Right cardiac atrium (tissue), 5 donors: ENCODE results near the gene CCDC12. TPM values are rescaled to one million over a fixed set of nuclear protein-coding genes. Genes with fewer than 3 reads are reported as not detected.
"Not testable (repeated sequence)": the region's sequence is repeated elsewhere in the genome, so short reads cannot be mapped to it uniquely, and the experiment has no call there.

ENCODE experiments used
- ATAC-seq, 2 donors: fragments of 200-7000 bp; cut with Tn5 transposase; one replicate each; pipeline versions ENCODE4 v1.8.0 to v1.9.1; 2020; ENCODE audit warnings: moderate library complexity in 2 of 2, mild to moderate bottlenecking in 1 of 2
- DNase-seq, 3 donors: peaks; one replicate each; pipeline ENCODE4 v3.0.0-alpha.2; 2020
- H3K27ac ChIP-seq: one replicate; pipeline ENCODE4 v1.5.1; 2013; ENCODE audit warnings: mild to moderate bottlenecking, low read length, control low read depth, moderate library complexity
- H3K27me3 ChIP-seq: one replicate; pipeline ENCODE4 v1.6.1; 2013; ENCODE audit not compliant: control insufficient read depth, insufficient read depth
- H3K4me1 ChIP-seq: one replicate; pipeline ENCODE4 v1.6.1; 2013; ENCODE audit warnings: low read length; ENCODE audit not compliant: control insufficient read depth, insufficient read depth
- H3K4me3 ChIP-seq: one replicate; pipeline ENCODE4 v1.5.1; 2013; ENCODE audit warnings: low read length, control low read depth
- H3K9me3 ChIP-seq: one replicate; pipeline ENCODE4 v1.6.1; 2013; ENCODE audit warnings: low read length; ENCODE audit not compliant: control insufficient read depth
- WGBS: extraction: QIAGEN DNeasy Blood & Tissue Kit; methylation state at CpG from one replicate; pipeline ENCODE4 v1.1.7; 2013; 5-methylcytosine and 5-hydroxymethylcytosine counted together
- intact Hi-C, 4 donors: fragments of 100-400 bp; cut with DNase I; formaldehyde crosslinking; loops; one replicate each; pipeline versions ENCODE4 v1.11.0 to v1.14.0; 2022 to 2023
- polyA plus RNA-seq: library from polyadenylated mRNA; stranded (reverse); fragments of 200-250 nt; gene quantifications from one replicate; pipeline ENCODE4 v1.2.3, GENCODE V29; 2013
- total RNA-seq, 4 donors: library from RNA; stranded (reverse); fragmentation: NEBNext Ultra II Directional; extraction: Animal tissue kit (Norgen Biotek cat#: 25700); gene quantifications; one replicate each; pipeline ENCODE4 v1.2.1, GENCODE V29; 2021
- donor health status: healthy with polysubstance abuse.
- donor health status: DM: no; HTN: yes; CAD: no.
- donor health status: DM: no; HTN: no; CAD: no.
- donor health status: DM: no; HTN: yes; CAD: no; lungs with severe emphysema.
- donor health status: DM: yes; HTN: yes; CAD: no.

Gene CCDC12
- total and polyA plus RNA-seq, 5 donors: 31.2 to 58.0 (median 36.1) TPM

DNA sequence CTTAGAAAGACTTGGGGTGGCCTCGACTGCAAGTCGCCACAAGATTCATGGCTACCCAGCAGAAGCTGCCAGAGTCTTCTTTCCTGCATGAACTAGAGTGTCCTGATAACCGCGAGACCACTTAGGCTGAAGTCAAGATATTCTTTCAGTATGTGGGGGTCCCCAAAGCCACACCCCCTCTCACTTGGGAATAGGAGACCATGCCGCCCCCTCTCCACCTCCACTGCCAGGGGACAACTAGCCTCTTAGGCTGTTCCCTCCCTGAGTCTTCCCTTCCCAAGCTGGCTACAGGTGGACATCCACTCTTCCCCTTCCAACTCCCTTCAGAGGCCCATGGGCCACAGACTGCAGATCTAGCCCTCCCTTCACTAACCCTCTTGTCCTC is 1.3 kb upstream of the CCDC12 start:
- no peak overlapping the region for H3K4me3 ChIP-seq

DNA sequence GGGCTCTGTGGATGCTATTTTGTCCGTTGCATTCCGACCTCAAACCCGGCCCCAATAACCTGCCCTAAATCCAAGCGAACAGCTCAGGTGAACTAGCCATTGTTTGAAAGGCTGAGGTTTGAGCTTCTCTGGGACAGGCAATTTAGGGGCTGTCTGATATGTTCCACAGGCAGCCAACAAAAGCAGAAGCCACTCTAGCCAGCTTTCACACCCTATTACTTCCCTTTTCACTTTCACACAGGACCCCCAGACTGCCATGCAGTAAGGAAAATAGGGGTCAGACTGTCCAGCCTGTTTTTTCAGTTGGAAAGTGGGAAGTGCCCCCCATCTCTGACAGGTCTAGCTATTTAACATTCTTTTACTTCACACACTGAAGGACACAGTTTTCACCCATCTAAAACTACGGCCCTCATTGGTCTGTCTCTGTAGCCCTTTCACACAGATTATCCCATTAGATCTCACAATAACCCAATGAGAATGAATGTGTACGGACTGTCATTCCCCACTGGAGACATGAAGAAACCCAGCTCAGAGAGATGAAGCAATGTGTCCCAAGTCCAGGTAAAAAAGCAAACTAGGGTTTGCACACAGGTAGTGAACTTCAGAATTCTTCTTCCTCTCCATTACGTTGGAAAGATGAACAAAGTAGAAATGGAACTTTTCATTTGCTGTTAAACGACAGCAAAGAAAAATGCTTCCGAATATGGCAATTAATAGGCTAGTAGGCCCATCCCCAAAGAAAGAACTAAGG is 1.9 kb downstream of the CCDC12 start:
- DNase-seq (no peak), ATAC-seq (no peak)
- H3K27me3 ChIP-seq: no peaks in the 10 kb centered on the region
- H3K9me3 ChIP-seq: no peaks in the 10 kb centered on the region
- intact Hi-C loops: loop anchor here in 3 of 4 donors (5.0 kb wide), 2 partner anchors 37 to 47 kb away; no protein-coding TSS in a partner anchor
- 77% methylated on average over 9 of the region's 9 CpGs for WGBS
- no peak overlapping the region for H3K4me3 ChIP-seq
- no peak overlapping the region for H3K27ac ChIP-seq
- peaks cover 16% of the 10 kb centered on the region for H3K4me1 ChIP-seq

More for the DNA sequence above, 1.3 kb upstream of the CCDC12 start:
- H3K4me1 ChIP-seq: peaks cover 3% of the 10 kb centered on the region
- ATAC-seq: no peak
- no peak overlapping the region for H3K27ac ChIP-seq
- H3K27me3 ChIP-seq: no peaks in the 10 kb centered on the region
- intact Hi-C loops: loop anchor here in 3 of 4 donors (5.0 kb wide), 2 partner anchors 41 to 51 kb away; no protein-coding TSS in a partner anchor
- H3K9me3 ChIP-seq: no peaks in the 10 kb centered on the region
- 93% methylated on average over 5 of the region's 5 CpGs for WGBS
- peak; percentile 21 to 43 (median 24) for DNase-seq

DNA sequence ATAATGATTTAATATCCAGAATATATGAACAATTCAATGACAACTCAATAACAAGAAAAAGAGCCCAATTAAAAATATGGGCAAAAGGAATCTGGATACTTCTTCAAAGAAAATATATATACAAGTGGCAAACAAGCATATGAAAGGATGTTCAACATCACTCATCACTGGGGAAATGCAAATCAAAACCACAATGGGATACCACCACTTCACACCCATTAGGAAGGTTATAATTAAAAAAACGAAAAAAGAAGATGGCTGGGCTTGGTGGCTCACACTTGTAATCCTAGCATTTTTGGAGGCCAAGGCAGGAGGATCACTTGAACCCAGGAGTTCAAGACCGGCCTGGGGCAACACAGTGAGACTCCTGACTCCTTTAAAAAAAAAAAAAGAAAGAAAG is 4.1 kb downstream of the CCDC12 start:
- Histone ChIP-seq H3K27me3 (no peaks in the 10 kb centered on the region), H3K4me3 (no peak overlapping the region), H3K27ac (no peak overlapping the region), H3K4me1 (peaks cover 31% of the 10 kb centered on the region), H3K9me3 (no peaks in the 10 kb centered on the region)
- 82% methylated on average over 2 of the region's 2 CpGs for WGBS
- ATAC-seq (no peak), DNase-seq (no peak)
- intact Hi-C loops: no loop called here

DNA sequence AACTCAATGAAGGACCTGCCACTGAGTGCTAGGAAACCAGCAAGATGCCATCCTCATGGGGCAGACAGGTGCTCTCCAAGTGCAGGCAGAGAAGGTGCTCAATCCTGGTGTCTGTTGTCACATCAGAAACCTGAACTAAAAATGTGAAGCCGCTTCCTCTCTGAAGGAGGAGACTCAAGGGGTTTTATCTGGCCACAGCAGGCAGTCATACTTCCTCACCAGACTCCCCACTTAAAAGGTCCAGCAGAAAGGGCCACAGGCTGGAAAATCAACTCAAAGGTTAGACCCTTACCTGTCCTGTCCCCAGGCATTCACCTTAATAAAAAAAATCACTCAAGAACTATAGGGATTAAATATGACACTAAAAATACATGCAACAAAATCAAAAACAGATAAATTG is 4.8 kb downstream of the CCDC12 start:
- DNase-seq: no peak
- Histone ChIP-seq H3K9me3 (no peaks in the 10 kb centered on the region), H3K4me1 (peaks cover 35% of the 10 kb centered on the region), H3K27ac (no peak overlapping the region), H3K27me3 (no peaks in the 10 kb centered on the region), H3K4me3 (no peak overlapping the region)
- intact Hi-C loops: no loop called here
- WGBS: 69% methylated on average over 1 of the region's 1 CpG
- ATAC-seq: no peak

DNA sequence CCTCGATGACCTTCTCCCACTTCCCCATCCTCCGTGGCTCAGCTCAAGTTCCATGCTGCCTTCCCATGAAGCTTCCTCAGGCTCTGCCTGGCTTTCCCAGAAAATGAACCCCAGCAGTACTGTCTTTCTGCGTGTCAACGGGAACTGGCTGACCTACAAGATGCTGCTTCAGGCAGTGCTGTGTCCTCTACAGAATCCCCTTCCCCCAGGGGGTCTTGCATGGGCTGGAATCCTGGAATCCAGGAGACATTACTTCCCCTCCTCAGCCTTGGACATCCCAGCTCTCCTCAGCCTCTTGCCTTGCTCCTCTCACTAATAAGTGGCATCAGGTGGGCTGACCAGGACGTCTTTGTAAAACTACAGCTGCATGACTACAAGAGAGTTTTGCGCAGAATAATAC is 5.4 kb downstream of the CCDC12 start:
- no peak overlapping the region for H3K4me3 ChIP-seq
- H3K9me3 ChIP-seq: no peaks in the 10 kb centered on the region
- intact Hi-C loops: no loop called here
- 44% methylated on average over 6 of the region's 6 CpGs for WGBS
- peak overlapping the region; percentile 75 for H3K27ac ChIP-seq
- peaks cover 38% of the 10 kb centered on the region for H3K4me1 ChIP-seq
- DNase-seq (peak in 1 of 3 donors; percentile 31), ATAC-seq (no peak)
- H3K27me3 ChIP-seq: no peaks in the 10 kb centered on the region

DNA sequence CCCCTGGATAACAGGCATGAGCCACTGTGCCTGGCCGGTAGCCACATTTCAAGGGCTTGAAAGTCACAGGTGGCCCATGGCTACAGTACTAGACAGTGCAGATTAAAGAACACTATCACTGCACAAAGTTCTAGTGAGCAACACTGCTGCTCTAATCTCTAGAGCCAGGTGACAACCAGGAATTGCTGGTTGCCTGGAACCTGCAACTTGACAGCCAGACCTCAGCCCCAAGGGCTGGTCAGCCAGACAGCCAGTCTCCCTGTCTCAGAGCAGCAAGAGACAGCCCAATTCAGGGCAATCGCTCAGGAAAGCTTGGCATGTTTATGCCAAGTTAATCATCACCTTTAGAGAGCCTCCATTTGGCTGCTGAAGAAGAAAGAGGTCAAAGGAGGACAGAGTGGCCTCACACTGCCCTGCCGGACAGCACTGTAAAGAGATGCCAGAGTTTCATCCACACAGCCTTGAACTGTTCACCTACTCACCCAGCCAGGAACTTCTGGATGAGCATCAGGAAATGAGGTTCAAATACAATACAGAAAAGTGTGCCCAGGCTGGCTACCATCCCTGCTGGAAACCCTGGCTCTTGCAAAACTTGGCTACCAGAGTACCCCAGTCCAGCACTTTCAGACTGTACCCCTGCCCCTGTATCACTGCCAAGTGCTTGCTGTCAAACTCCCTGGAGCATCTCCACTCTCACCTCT is 6.0 kb downstream of the CCDC12 start:
- Histone ChIP-seq H3K9me3 (no peaks in the 10 kb centered on the region), H3K27ac (peak overlapping the region; percentile 75), H3K4me3 (no peak overlapping the region), H3K4me1 (peaks cover 38% of the 10 kb centered on the region), H3K27me3 (no peaks in the 10 kb centered on the region)
- intact Hi-C loops: no loop called here
- peak in 2 of 3 donors; percentile 66 to 69 for DNase-seq
- WGBS: 23% methylated on average over 3 of the region's 3 CpGs
- peak; percentile 71 to 85 for ATAC-seq

DNA sequence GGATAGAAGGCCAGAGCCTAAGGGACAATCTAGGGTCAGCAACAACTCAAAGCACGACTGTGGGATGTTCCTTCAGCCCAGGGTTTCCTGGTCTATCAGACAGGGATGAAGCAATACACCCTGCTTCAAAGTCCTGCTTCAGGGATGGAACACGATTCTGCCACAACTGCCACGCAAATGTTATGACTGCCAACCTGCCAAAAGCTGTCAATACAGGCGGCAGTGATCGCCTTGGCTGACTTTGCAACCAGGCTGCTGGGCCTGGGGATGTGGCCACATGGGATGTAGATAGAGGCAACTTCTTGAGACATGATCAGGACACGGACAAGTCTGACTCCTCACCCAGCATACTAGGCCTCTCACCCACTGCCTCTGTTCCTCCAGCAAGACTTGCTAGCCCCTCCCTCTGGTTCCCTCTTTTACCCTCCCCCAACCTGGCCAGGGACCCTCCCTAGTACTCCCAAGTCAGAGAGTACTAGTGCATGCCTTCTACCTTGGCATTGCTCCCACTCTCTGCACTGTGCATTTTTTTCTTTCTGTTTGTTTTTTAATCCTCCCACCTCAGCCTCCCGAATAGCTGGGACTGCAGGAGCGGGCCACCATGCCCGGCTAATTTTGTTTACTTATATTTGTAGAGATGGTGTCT is 7.6 kb downstream of the CCDC12 start:
- Histone ChIP-seq H3K9me3 (no peaks in the 10 kb centered on the region), H3K4me3 (no peak overlapping the region), H3K27ac (no peak overlapping the region), H3K4me1 (peaks cover 40% of the 10 kb centered on the region), H3K27me3 (no peaks in the 10 kb centered on the region)
- 47% methylated on average over 9 of the region's 9 CpGs for WGBS
- ATAC-seq (no peak), DNase-seq (peak in 1 of 3 donors; percentile 36)
- intact Hi-C loops: no loop called here

DNA sequence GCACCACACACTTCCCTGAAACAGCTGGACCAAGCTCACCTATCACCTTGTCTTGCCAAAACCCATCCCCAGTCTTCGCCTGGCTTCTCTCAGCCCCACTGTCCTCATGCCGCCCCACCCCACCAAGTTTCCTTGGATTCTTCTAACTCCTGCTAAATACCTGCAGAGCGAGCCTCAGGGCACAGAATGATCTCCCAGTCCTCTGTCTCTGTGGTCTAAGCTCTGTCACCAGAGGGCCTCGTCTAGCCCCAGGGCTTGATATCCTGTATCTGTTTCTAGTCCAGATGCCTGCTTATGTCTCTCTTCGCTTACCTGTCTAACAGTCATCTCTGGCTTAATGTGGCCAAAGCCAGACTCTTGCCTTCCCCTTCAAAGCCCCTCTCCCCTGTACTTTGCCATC is 9.7 kb downstream of the CCDC12 start:
- ATAC-seq (no peak), DNase-seq (no peak)
- no peak overlapping the region for H3K4me3 ChIP-seq
- H3K9me3 ChIP-seq: no peaks in the 10 kb centered on the region
- no peak overlapping the region for H3K27ac ChIP-seq
- H3K4me1 ChIP-seq: peaks cover 39% of the 10 kb centered on the region
- H3K27me3 ChIP-seq: no peaks in the 10 kb centered on the region
- WGBS: 85% methylated on average over 5 of the region's 5 CpGs
- intact Hi-C loops: no loop called here

DNA sequence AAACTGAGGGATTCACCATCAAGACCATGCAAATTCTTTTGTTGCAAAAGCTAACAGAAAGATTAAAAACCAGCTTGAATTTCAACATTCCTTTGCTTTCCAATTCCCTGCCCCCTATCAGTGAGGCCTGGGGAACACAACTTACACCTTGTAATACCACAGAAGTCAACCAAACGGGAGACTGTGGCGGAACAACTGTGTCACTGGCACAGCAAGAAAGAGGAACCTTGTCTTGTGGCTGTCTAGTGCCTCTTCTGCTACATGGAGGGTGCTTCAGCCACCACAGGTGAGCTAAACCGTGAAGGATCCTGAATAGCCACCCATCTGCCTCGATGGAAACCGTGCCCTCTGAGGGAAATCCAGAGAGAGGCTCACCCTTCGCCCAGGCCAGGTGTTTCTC is 11.4 kb downstream of the CCDC12 start:
- intact Hi-C loops: no loop called here
- DNase-seq: peak in 1 of 3 donors; percentile 30
- H3K27ac ChIP-seq: no peak overlapping the region

DNA sequence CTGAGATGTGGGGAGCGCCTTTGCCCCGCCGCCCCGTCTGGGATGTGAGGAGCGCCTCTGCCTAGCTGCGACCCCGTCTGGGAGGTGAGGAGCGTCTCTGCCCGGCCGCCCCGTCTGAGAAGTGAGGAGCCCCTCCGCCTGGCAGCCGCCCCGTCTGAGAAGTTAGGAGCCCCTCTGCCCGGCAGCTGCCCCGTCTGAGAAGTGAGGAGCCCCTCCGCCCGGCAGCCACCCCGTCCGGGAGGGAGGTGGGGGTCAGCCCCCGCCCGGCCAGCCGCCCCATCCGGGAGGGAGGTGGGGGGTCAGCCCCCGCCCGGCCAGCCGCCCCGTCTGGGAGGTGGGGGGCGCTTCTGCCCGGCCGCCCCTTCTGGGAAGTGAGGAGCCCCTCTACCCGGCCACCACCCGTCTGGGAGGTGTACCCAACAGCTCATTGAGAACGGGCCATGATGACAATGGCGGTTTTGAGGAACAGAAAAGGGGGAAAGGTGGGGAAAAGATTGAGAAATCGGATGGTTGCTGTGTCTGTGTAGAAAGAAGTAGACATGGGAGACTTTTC is 12.4 kb downstream of the CCDC12 start:
- ATAC-seq, H3K27me3 ChIP-seq, intact Hi-C loops, H3K9me3 ChIP-seq, H3K27ac ChIP-seq, H3K4me3 ChIP-seq: not testable (repeated sequence)
- 93% methylated on average over 36 of the region's 36 CpGs for WGBS
- peak in 1 of 3 donors; percentile 50 for DNase-seq
- peaks cover 44% of the 10 kb centered on the region for H3K4me1 ChIP-seq

More for the DNA sequence above, 11.4 kb downstream of the CCDC12 start:
- no peak overlapping the region for H3K4me3 ChIP-seq
- no peaks in the 10 kb centered on the region for H3K9me3 ChIP-seq
- ATAC-seq: no peak
- peaks cover 36% of the 10 kb centered on the region for H3K4me1 ChIP-seq
- 79% methylated on average over 6 of the region's 6 CpGs for WGBS
- H3K27me3 ChIP-seq: no peaks in the 10 kb centered on the region

DNA sequence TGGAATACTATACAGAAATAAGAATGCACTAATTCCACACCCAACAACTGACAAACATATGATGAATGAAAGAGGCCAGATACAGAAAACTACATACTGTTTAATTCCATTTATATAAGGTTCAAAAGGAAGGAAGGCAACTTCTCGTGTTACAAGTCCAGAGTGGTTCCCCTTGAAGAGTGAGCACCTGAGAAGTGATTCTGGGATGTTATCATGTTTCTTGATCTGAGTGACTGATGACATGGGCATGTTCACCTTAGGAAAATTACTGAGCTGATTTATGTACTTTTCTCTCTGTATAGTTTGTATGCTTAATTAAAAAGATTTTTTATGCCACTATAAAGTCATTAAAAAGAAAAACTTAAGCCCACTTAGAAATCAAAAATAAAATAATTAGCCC is 13.6 kb downstream of the CCDC12 start:
- Histone ChIP-seq H3K27ac (no peak overlapping the region), H3K9me3 (no peaks in the 10 kb centered on the region), H3K27me3 (no peaks in the 10 kb centered on the region), H3K4me1 (peaks cover 40% of the 10 kb centered on the region), H3K4me3 (no peak overlapping the region)
- DNase-seq (no peak), ATAC-seq (no peak)
- WGBS: 93% methylated on average over 1 of the region's 1 CpG
- intact Hi-C loops: no loop called here
